NCI-H187 (cell line): ENCODE measurements around the gene TBC1D24.
"Not testable (repeated sequence)": the region's sequence is repeated elsewhere in the genome, so short reads cannot be mapped to it uniquely, and the experiment has no call there.

Experiments
- DNase-seq, 2 experiments: peaks; one replicate each; lab custom pipeline; 2025; lab: John Stamatoyannopoulos, UW

The TBC1D24 gene

GRCh38 chr16:2474877-2475412 is at the start of gene TBC1D24:
Gene TBC1D24, plus strand, starts transcription at chr16:2475127. Its CDS starts 21,022 bp downstream, at chr16:2496149.
- peak; percentile 68 to 90 for DNase-seq

- no peak for DNase-seq
Measured at GRCh38 chr16:2425825-2426430, 49.0 kb upstream of the TBC1D24 start.

GRCh38 chr16:2426941-2427361 is 48.0 kb upstream of the TBC1D24 start:
- no peak for DNase-seq

GRCh38 chr16:2427526-2427925 is 47.4 kb upstream of the TBC1D24 start:
- DNase-seq: no peak

GRCh38 chr16:2428051-2428783 is 46.7 kb upstream of the TBC1D24 start:
- DNase-seq: peak in 1 of 2 experiments; percentile 64

- no peak for DNase-seq
Measured at GRCh38 chr16:2428784-2429033, 46.2 kb upstream of the TBC1D24 start.

- peak; percentile 98 to 99 for DNase-seq
Measured at GRCh38 chr16:2429034-2429770, 45.7 kb upstream of the TBC1D24 start, which contains the start of gene CCNF. Gene CCNF, plus strand, starts transcription at chr16:2429447. Its CDS starts 35 bp downstream, at chr16:2429482.

GRCh38 chr16:2429771-2430663 is 44.9 kb upstream of the TBC1D24 start:
- no peak for DNase-seq

- no peak for DNase-seq
Measured at GRCh38 chr16:2432286-2432685, 42.6 kb upstream of the TBC1D24 start.

- no peak for DNase-seq
Measured at GRCh38 chr16:2432801-2433505, 42.0 kb upstream of the TBC1D24 start.

GRCh38 chr16:2435236-2435635 is 39.7 kb upstream of the TBC1D24 start:
- DNase-seq: not testable (repeated sequence)

GRCh38 chr16:2436110-2436509 is 38.8 kb upstream of the TBC1D24 start:
- no peak for DNase-seq

- DNase-seq: no peak
Measured at GRCh38 chr16:2437032-2437790, 37.7 kb upstream of the TBC1D24 start.

GRCh38 chr16:2438121-2438520 is 36.8 kb upstream of the TBC1D24 start:
- DNase-seq: no peak

- DNase-seq: no peak
Measured at GRCh38 chr16:2439598-2439997, 35.3 kb upstream of the TBC1D24 start.

GRCh38 chr16:2441143-2441804 is 33.7 kb upstream of the TBC1D24 start:
- DNase-seq: not testable (repeated sequence)

GRCh38 chr16:2443555-2443954 is 31.4 kb upstream of the TBC1D24 start:
- DNase-seq: no peak

- DNase-seq: no peak
Measured at GRCh38 chr16:2447920-2448583, 26.9 kb upstream of the TBC1D24 start.

- no peak for DNase-seq
Measured at GRCh38 chr16:2449118-2449517, 25.8 kb upstream of the TBC1D24 start.
